Choroid plexus epithelial cell (primary cell): ENCODE measurements around the gene TBC1D14.
A peak's percentile ranks its signal among the peaks of the same experiment; 100 is the strongest.

ENCODE experiments used
- DNase-seq: peaks from one replicate; pipeline ENCODE4 v3.0.0-alpha.2; 2010; ENCODE audit warnings: low read depth
- H3K4me3 ChIP-seq: 2 replicates; pipeline ENCODE4 v1.5.1; 2011; ENCODE audit warnings: low read depth, mild to moderate bottlenecking, control low read depth, low read length, moderate library complexity
- CTCF ChIP-seq: conservative IDR thresholded peaks from 2 replicates; pipeline ENCODE4 v1.5.1; 2011; ENCODE audit warnings: low read depth, mild to moderate bottlenecking, control low read depth, inconsistent platforms, low read length, moderate library complexity

Gene TBC1D14

GRCh38 chr4:6986072-6986780, 76.6 kb downstream of the TBC1D14 start:
- TF ChIP-seq CTCF: no peak
- DNase-seq: peak; percentile 86

DNA sequence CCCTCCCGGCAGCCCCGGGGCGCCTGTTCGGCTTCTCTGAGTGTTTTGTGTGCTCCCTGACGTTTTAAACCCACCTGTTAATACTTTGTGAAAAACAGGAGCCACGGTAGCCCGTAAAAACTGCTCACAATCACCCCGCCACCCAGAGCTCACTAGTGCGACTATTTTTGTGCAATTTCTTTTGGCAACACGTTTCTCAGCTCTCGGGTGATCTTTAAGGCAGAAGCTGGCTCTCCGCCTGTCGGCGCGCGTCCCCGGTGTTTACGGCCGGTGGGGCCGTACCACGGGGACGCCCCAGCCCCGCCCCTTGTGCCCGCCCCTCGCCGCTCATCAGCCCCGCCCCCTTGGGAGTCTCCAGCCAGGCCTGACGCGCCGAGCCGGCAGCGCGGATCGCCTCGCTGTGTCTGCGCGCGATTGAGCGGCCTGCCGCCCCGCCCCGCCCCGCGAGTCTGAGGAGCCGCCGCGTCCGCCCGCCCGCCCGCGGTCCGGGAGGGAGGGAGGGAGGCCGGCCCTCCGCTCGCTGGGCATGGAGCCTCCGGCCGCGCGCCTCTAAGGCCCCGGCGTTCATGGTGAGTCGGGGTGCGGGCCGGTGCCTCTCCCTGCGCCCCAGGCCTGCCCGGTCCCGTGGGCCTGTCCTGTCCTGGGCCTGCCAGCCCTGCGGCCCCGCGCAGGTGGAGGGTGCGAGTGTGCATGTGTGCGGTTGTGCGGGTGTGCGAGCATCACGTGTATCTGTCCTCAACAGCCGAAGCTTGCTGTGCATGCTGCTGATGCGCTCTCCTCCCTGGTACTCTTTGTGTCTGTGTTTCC, 77.4 kb downstream of the TBC1D14 start:
- no peak for TF ChIP-seq CTCF

More at GRCh38 chr4:6986072-6986780, 76.6 kb downstream of the TBC1D14 start:
- peak overlapping the region; percentile 72 for H3K4me3 ChIP-seq

GRCh38 chr4:6987588-6987961, 77.9 kb downstream of the TBC1D14 start:
- peak; percentile 40 for DNase-seq
- no peak for TF ChIP-seq CTCF
- peak overlapping the region; percentile 89 for H3K4me3 ChIP-seq

More for the DNA sequence above, 77.4 kb downstream of the TBC1D14 start:
- peak; percentile 96 for DNase-seq
- H3K4me3 ChIP-seq: peak overlapping the region; percentile 89

- no peak for DNase-seq
- peak overlapping the region; percentile 89 for H3K4me3 ChIP-seq
- TF ChIP-seq CTCF: no peak
Observed at GRCh38 chr4:6988016-6988715, 78.5 kb downstream of the TBC1D14 start.

GRCh38 chr4:6989331-6989923, 79.8 kb downstream of the TBC1D14 start:
- H3K4me3 ChIP-seq: no peak overlapping the region
- DNase-seq: no peak
- no peak for TF ChIP-seq CTCF

- TF ChIP-seq CTCF: no peak
- DNase-seq: no peak
- no peak overlapping the region for H3K4me3 ChIP-seq
Observed at GRCh38 chr4:6990661-6991060, 81.0 kb downstream of the TBC1D14 start.
